Duodenal mucosa (tissue), 2 donors: ENCODE results near the gene SORT1.
A peak's percentile ranks its signal among the peaks of the same experiment; 100 is the strongest.

Experiments
- H3K27ac ChIP-seq: one replicate; pipeline ENCODE4 v1.7.0; 2013; ENCODE audit warnings: low read depth, low read length
- H3K27me3 ChIP-seq, 2 donors: one replicate each; pipeline ENCODE4 v1.7.0; 2013; ENCODE audit warnings: low read length in 2 of 2, control low read depth in 1 of 2; ENCODE audit not compliant: insufficient read depth in 2 of 2, control insufficient read depth in 1 of 2
- H3K36me3 ChIP-seq, 2 donors: one replicate each; pipeline ENCODE4 v1.7.0; 2013; ENCODE audit warnings: low read length in 2 of 2, control low read depth in 1 of 2; ENCODE audit not compliant: insufficient read depth in 2 of 2, control insufficient read depth in 1 of 2
- H3K4me1 ChIP-seq, 2 donors: one replicate each; pipeline ENCODE4 v1.7.0; 2013; ENCODE audit warnings: low read length in 2 of 2, control low read depth in 1 of 2; ENCODE audit not compliant: insufficient read depth in 2 of 2, control insufficient read depth in 1 of 2
- H3K4me3 ChIP-seq, 2 donors: one replicate each; pipeline ENCODE4 v1.7.0; 2013; ENCODE audit warnings: low read length in 2 of 2, low read depth in 1 of 2
- H3K9ac ChIP-seq, 2 donors: one replicate each; pipeline ENCODE4 v1.7.0; 2013; ENCODE audit warnings: low read length in 2 of 2, low read depth in 1 of 2
- H3K9me3 ChIP-seq, 2 donors: one replicate each; pipeline ENCODE4 v1.7.0; 2013; ENCODE audit warnings: low read length in 2 of 2, control low read depth in 1 of 2; ENCODE audit not compliant: control insufficient read depth in 1 of 2

Gene SORT1

DNA sequence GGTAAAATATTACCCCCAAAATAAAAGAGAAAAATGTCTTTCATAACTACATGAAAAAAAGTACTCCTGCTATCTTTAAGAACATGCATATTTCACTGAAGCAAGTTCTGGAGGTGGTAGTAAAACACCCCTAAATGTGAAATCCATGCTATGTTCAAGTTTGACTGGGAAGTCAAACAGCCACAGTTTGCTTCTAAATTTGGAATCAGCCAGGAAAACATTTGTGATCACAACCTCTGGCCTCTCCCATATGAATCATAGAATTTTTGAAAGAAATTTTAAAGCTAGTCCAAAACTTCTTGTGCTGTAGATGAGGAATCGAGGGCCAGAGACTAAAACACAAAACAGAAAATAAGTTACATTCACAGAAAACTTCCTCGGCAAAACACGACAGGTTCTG, 6.6 kb downstream of the SORT1 start:
- Histone ChIP-seq H3K4me3 (no peak overlapping the region), H3K4me1 (peaks cover 17 to 53% of the 10 kb centered on the region in 2 donors), H3K27me3 (no peaks in the 10 kb centered on the region), H3K9me3 (no peaks in the 10 kb centered on the region), H3K27ac (no peak overlapping the region), H3K36me3 (no peaks in the 10 kb centered on the region), H3K9ac (no peak overlapping the region)

DNA sequence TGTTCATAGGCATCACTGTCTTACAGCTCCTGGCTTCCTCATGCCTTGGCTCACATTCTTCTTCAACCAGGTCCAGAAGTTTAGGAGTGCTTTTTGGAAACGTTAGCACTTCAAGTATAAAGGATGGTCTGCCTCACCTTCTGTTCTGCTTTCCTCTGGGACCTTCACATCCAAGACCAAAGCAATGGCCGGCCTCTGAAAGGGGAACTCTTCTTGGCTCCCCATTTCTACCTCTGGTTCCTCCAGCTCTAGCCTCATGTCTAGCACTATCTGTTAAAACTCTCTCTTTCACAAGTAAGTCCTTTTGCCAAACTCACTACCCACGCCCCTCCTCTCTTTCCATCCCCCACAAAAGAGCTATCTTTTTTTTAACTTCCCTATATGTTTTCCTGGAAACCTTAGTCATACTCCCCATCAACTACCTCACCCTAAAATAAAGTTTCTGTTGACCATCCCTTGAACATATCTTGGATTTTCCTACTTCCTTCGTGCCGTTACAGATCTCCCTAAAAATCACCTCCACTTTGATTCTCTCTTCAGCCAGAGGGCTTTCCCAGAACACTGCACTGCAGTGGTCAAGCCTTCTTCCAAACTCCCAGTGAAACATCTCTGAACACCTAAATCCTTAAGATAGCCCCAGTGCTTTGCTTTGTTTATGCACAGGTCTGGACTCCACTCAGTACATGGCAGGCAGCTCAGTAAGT, 7.9 kb downstream of the SORT1 start:
- Histone ChIP-seq H3K27me3 (no peaks in the 10 kb centered on the region), H3K36me3 (no peaks in the 10 kb centered on the region), H3K9ac (no peak overlapping the region), H3K27ac (peak overlapping the region; percentile 23), H3K9me3 (no peaks in the 10 kb centered on the region), H3K4me3 (no peak overlapping the region), H3K4me1 (peaks cover 14 to 46% of the 10 kb centered on the region in 2 donors)

- no peak overlapping the region for H3K4me3 ChIP-seq
- no peaks in the 10 kb centered on the region for H3K36me3 ChIP-seq
- H3K27me3 ChIP-seq = no peaks in the 10 kb centered on the region
- H3K27ac ChIP-seq = no peak overlapping the region
- H3K9ac ChIP-seq = no peak overlapping the region
- H3K9me3 ChIP-seq = no peaks in the 10 kb centered on the region
- peaks cover 14 to 39% of the 10 kb centered on the region in 2 donors for H3K4me1 ChIP-seq
Observed at GRCh38 chr1:109388884-109389637, 8.7 kb downstream of the SORT1 start.

GRCh38 chr1:109388208-109388711, 9.5 kb downstream of the SORT1 start:
- H3K4me1 ChIP-seq = peaks cover 14 to 32% of the 10 kb centered on the region in 2 donors
- H3K9ac ChIP-seq = no peak overlapping the region
- no peaks in the 10 kb centered on the region for H3K36me3 ChIP-seq
- H3K27ac ChIP-seq = no peak overlapping the region
- H3K9me3 ChIP-seq = no peaks in the 10 kb centered on the region
- no peak overlapping the region for H3K4me3 ChIP-seq
- no peaks in the 10 kb centered on the region for H3K27me3 ChIP-seq

GRCh38 chr1:109386054-109386717, 11.5 kb downstream of the SORT1 start:
- no peaks in the 10 kb centered on the region for H3K36me3 ChIP-seq
- H3K27ac ChIP-seq = no peak overlapping the region
- no peak overlapping the region for H3K4me3 ChIP-seq
- no peaks in the 10 kb centered on the region for H3K9me3 ChIP-seq
- H3K4me1 ChIP-seq = peaks cover 0 to 11% of the 10 kb centered on the region in 2 donors
- no peak overlapping the region for H3K9ac ChIP-seq
- H3K27me3 ChIP-seq = no peaks in the 10 kb centered on the region

- Histone ChIP-seq H3K9ac (no peak overlapping the region), H3K4me3 (no peak overlapping the region), H3K36me3 (no peaks in the 10 kb centered on the region), H3K9me3 (no peaks in the 10 kb centered on the region), H3K27me3 (no peaks in the 10 kb centered on the region), H3K27ac (no peak overlapping the region), H3K4me1 (peaks cover 0 to 5% of the 10 kb centered on the region in 2 donors)
Observed at GRCh38 chr1:109385417-109385816, 12.3 kb downstream of the SORT1 start.

DNA sequence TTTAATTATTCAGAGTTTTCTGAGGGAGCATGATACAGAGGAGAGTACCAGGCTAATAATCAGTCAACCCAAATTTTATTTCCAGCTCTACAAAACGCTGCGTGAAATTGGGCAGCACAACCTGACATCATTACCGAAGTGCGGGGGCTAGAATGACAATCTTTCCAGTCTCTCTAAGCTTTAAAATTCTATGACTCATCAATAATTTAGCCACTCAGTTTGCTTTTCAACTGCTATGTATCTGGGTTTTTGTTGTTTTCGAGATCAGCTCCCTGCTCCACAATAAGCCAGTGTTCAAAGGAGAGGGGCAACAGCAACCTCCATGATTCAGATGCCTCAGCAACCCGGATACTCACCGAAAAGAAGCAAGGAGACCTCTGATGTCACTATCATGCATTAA, 13.9 kb downstream of the SORT1 start:
- H3K4me1 ChIP-seq = no peaks in the 10 kb centered on the region
- H3K9ac ChIP-seq = no peak overlapping the region
- no peaks in the 10 kb centered on the region for H3K36me3 ChIP-seq
- no peaks in the 10 kb centered on the region for H3K27me3 ChIP-seq
- H3K27ac ChIP-seq = no peak overlapping the region
- H3K9me3 ChIP-seq = no peaks in the 10 kb centered on the region
- H3K4me3 ChIP-seq = no peak overlapping the region

- H3K4me1 ChIP-seq = no peaks in the 10 kb centered on the region
- no peaks in the 10 kb centered on the region for H3K27me3 ChIP-seq
- no peaks in the 10 kb centered on the region for H3K9me3 ChIP-seq
- H3K36me3 ChIP-seq = no peaks in the 10 kb centered on the region
- no peak overlapping the region for H3K27ac ChIP-seq
- no peak overlapping the region for H3K4me3 ChIP-seq
- no peak overlapping the region for H3K9ac ChIP-seq
Observed at GRCh38 chr1:109383087-109383779, 14.5 kb downstream of the SORT1 start.

DNA sequence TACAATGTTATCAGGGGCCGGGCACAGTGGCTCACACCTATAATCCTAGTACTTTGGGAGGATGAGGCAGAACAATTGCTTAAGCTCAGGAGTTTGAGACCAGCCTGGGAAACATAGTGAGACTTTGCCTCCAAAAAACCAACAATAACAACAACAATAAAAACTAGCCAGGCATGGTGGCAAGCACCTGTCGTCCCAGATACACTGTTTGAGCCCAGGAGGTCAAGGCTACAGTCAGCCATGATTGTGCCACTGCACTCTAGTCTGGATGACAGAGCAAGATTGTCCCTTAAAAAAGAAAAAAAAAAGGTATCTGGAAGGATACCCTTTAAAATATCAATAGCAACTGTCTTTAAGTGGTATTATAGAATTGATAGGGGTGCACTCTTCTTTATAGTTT, 16.1 kb downstream of the SORT1 start:
- H3K4me1 ChIP-seq = no peaks in the 10 kb centered on the region
- no peak overlapping the region for H3K4me3 ChIP-seq
- no peaks in the 10 kb centered on the region for H3K36me3 ChIP-seq
- H3K27ac ChIP-seq = no peak overlapping the region
- no peak overlapping the region for H3K9ac ChIP-seq
- no peaks in the 10 kb centered on the region for H3K27me3 ChIP-seq
- H3K9me3 ChIP-seq = no peaks in the 10 kb centered on the region
